ENCODE measurements around the gene AHCYL2. TPM values are rescaled to one million over a fixed set of nuclear protein-coding genes. Genes with fewer than 3 reads are reported as not detected.

The AHCYL2 gene
- total RNA-seq, 1 experiment from 2014 or later: 25.6 TPM

DNA sequence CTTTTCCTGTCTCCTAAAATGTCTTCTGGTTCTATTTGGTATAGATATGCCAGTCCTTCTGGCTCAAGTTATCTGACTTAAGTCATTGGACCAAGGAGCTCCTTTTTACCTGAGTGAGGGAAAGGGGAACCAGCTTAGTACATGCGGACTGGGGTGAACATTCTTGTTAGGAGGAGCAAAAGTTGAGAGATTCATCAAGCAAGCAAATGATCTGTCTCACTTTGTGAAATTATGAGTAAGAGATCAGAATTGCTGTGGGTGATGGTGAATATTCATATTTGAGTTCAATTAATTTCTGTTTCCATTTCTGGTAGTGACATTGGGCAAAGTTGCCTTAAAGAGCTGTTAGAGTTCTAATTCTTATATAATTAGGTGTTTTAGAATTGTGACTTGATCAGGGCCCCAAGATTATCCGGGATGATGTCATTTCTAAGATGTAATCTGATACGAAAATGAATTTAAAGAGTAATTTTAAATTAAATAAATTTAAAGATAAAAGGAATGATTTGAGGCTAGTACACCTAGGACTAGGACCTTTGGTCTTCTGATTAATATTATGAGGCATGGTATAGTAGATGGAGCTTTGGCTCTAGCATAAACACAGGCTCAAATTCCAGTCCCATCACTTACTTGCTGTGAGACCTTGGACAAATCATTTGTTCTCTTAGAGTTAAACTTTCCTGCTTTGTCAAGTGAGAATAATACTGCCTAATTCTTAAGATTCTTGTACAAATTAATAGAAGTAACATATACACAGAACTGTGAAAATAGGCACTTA is 149.0 kb downstream of the AHCYL2 start:
- H3K4me3 Mint-ChIP-seq: no peak overlapping the region
- ChIA-PET POLR2A (interaction anchor here (0.7 kb wide), 1 partner anchor 148 kb away, joined by 5 read pairs; no protein-coding TSS in a partner anchor), CTCF (interaction anchor here (0.7 to 4.6 kb wide), 4 partner anchors 60 to 464 kb away, joined by 3 to 36 read pairs (median 4); partner anchors contain the start of gene STRIP2)
- no peaks in the 10 kb centered on the region for H3K27me3 Mint-ChIP-seq (ENCODE audit: low read depth)
- H3K4me1 Mint-ChIP-seq: peaks cover 49% of the 10 kb centered on the region
- DNase-seq (ENCODE audit: low spot score) (no peak), ATAC-seq (no peak)
- no peak overlapping the region for H3K27ac Mint-ChIP-seq
- TF ChIP-seq, protein P1, sequence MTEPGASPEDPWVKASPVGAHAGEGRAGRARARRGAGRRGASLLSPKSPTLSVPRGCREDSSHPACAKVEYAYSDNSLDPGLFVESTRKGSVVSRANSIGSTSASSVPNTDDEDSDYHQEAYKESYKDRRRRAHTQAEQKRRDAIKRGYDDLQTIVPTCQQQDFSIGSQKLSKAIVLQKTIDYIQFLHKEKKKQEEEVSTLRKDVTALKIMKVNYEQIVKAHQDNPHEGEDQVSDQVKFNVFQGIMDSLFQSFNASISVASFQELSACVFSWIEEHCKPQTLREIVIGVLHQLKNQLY (CRISPR knock-in tag; IDR thresholded peaks at IDR 0.05): no peak
- no peak for TF ChIP-seq CREM (CRISPR knock-in tag; IDR thresholded peaks at IDR 0.05)
- no peaks in the 10 kb centered on the region for H3K9me3 Mint-ChIP-seq
- H3K36me3 Mint-ChIP-seq: no peaks in the 10 kb centered on the region

- peak overlapping the region; percentile 28 for H3K27ac Mint-ChIP-seq
- POLR2A ChIA-PET: interaction anchor here (1.4 to 1.6 kb wide), 2 partner anchors 58 to 151 kb away, joined by 4 read pairs; partner anchors contain the start of genes AHCYL2 and STRIP2
These were observed 150.5 kb downstream of the AHCYL2 start for GRCh38 chr7:129375141-129375938.

More at GRCh38 chr7:129375141-129375938, 150.5 kb downstream of the AHCYL2 start:
- DNase-seq (ENCODE audit: low spot score): peak; percentile 40
- no peaks in the 10 kb centered on the region for H3K9me3 Mint-ChIP-seq
- peak overlapping the region; percentile 33 for H3K4me3 Mint-ChIP-seq
- TF ChIP-seq ZNF396 (CRISPR knock-in tag; IDR thresholded peaks at IDR 0.05; ENCODE audit: borderline replicate concordance): no peak
- no peak for TF ChIP-seq PRDM15 (CRISPR knock-in tag; IDR thresholded peaks at IDR 0.05)
- TF ChIP-seq, protein P1 (CRISPR knock-in tag; IDR thresholded peaks at IDR 0.05): no peak
- TF ChIP-seq KAT7 (CRISPR knock-in tag; IDR thresholded peaks at IDR 0.05; ENCODE audit: borderline replicate concordance): no peak
- no peak for TF ChIP-seq GABPB1 (CRISPR knock-in tag; IDR thresholded peaks at IDR 0.05)
- TF ChIP-seq NR1H2 (CRISPR knock-in tag; IDR thresholded peaks at IDR 0.05): no peak
- no peak for TF ChIP-seq SMAD4 (CRISPR knock-in tag; IDR thresholded peaks at IDR 0.05)
- TF ChIP-seq ZNF232 (CRISPR knock-in tag; IDR thresholded peaks at IDR 0.05): no peak
- no peak for TF ChIP-seq HMGA2 (CRISPR knock-in tag; IDR thresholded peaks at IDR 0.05)
- TF ChIP-seq, protein P2, sequence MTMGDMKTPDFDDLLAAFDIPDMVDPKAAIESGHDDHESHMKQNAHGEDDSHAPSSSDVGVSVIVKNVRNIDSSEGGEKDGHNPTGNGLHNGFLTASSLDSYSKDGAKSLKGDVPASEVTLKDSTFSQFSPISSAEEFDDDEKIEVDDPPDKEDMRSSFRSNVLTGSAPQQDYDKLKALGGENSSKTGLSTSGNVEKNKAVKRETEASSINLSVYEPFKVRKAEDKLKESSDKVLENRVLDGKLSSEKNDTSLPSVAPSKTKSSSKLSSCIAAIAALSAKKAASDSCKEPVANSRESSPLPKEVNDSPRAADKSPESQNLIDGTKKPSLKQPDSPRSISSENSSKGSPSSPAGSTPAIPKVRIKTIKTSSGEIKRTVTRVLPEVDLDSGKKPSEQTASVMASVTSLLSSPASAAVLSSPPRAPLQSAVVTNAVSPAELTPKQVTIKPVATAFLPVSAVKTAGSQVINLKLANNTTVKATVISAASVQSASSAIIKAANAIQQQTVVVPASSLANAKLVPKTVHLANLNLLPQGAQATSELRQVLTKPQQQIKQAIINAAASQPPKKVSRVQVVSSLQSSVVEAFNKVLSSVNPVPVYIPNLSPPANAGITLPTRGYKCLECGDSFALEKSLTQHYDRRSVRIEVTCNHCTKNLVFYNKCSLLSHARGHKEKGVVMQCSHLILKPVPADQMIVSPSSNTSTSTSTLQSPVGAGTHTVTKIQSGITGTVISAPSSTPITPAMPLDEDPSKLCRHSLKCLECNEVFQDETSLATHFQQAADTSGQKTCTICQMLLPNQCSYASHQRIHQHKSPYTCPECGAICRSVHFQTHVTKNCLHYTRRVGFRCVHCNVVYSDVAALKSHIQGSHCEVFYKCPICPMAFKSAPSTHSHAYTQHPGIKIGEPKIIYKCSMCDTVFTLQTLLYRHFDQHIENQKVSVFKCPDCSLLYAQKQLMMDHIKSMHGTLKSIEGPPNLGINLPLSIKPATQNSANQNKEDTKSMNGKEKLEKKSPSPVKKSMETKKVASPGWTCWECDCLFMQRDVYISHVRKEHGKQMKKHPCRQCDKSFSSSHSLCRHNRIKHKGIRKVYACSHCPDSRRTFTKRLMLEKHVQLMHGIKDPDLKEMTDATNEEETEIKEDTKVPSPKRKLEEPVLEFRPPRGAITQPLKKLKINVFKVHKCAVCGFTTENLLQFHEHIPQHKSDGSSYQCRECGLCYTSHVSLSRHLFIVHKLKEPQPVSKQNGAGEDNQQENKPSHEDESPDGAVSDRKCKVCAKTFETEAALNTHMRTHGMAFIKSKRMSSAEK (CRISPR knock-in tag; IDR thresholded peaks at IDR 0.05; ENCODE audit: borderline replicate concordance): no peak
- TF ChIP-seq RELA (CRISPR knock-in tag; IDR thresholded peaks at IDR 0.05; ENCODE audit: borderline replicate concordance): no peak
- ATAC-seq: peak; percentile 59
- H3K27me3 Mint-ChIP-seq (ENCODE audit: low read depth): no peaks in the 10 kb centered on the region
- no peaks in the 10 kb centered on the region for H3K36me3 Mint-ChIP-seq
- peaks cover 45% of the 10 kb centered on the region for H3K4me1 Mint-ChIP-seq
- CTCF ChIA-PET: interaction anchor here (0.6 to 4.6 kb wide), 28 partner anchors 7 to 284 kb away, joined by 3 to 54 read pairs (median 6); partner anchors contain the start of genes AHCYL2 and STRIP2
